DND-41 (cell line): ENCODE data around the gene SLC9A4.

Experiments used
- ATAC-seq: fragments of 200-7000 bp; cut with Tn5 transposase; 3 replicates; pipeline ENCODE4 v1.9.1; 2021; ENCODE audit warnings: low read depth; ENCODE audit not compliant: insufficient read depth
- DNase-seq: peaks from one replicate; pipeline ENCODE4 v3.0.0-alpha.2; 2020
- H2AFZ ChIP-seq: 2 replicates; pipeline ENCODE4 v1.6.0; 2012; ENCODE audit warnings: low read depth, low read length
- H3K27ac ChIP-seq: 2 replicates; pipeline ENCODE4 v1.5.1; 2012; ENCODE audit warnings: low read length, inconsistent platforms
- H3K27me3 ChIP-seq: fragments of 200-600 bp; sonication (generic); 2 replicates; pipeline ENCODE4 v1.6.0; 2012; ENCODE audit warnings: low read length, mild to moderate bottlenecking, inconsistent platforms; ENCODE audit not compliant: insufficient read depth, poor library complexity
- H3K36me3 ChIP-seq: 2 replicates; pipeline ENCODE4 v1.5.1; 2012; ENCODE audit warnings: low read length, inconsistent platforms; ENCODE audit not compliant: insufficient read depth
- H3K4me1 ChIP-seq: 2 replicates; pipeline ENCODE4 v1.5.1; 2012; ENCODE audit warnings: mild to moderate bottlenecking, low read length; ENCODE audit not compliant: insufficient read depth
- H3K4me2 ChIP-seq: 2 replicates; pipeline ENCODE4 v1.6.0; 2012; ENCODE audit warnings: mild to moderate bottlenecking, moderate library complexity, low read length, inconsistent platforms; ENCODE audit not compliant: insufficient read depth
- H3K4me3 ChIP-seq, 2 experiments: fragments of 200-600 bp in 1 of 2; shearing (Covaris generic) in 1 of 2; 2 replicates each; pipeline ENCODE4 v1.5.1; 2012 to 2016; ENCODE audit warnings: inconsistent platforms in 2 of 2, low read length in 2 of 2, mild to moderate bottlenecking in 2 of 2, low read depth in 1 of 2, moderate library complexity in 1 of 2
- H3K79me2 ChIP-seq: 2 replicates; pipeline ENCODE4 v1.6.0; 2012; ENCODE audit warnings: low read length, inconsistent platforms; ENCODE audit not compliant: insufficient read depth
- H3K9ac ChIP-seq: 2 replicates; pipeline ENCODE4 v1.6.0; 2012; ENCODE audit warnings: low read depth, mild to moderate bottlenecking, inconsistent platforms, low read length, moderate library complexity
- H3K9me3 ChIP-seq: 2 replicates; pipeline ENCODE4 v1.5.1; 2012; ENCODE audit warnings: low read length, moderate library complexity, mild to moderate bottlenecking, inconsistent platforms; ENCODE audit not compliant: insufficient read depth, severe bottlenecking
- H4K20me1 ChIP-seq: 2 replicates; pipeline ENCODE4 v1.6.0; 2012; ENCODE audit warnings: low read length; ENCODE audit not compliant: insufficient read depth
- CTCF ChIP-seq: IDR thresholded peaks from 2 replicates; pipeline ENCODE4 v1.5.1; 2012; ENCODE audit warnings: borderline replicate concordance, low read length, moderate library complexity, mild to moderate bottlenecking; ENCODE audit not compliant: poor library complexity, severe bottlenecking; ENCODE audit errors: extremely low read depth
- EZH2 ChIP-seq: IDR thresholded peaks from 3 replicates; pipeline ENCODE4 v1.6.1; 2012; ENCODE audit warnings: borderline replicate concordance, low read depth, mild to moderate bottlenecking, moderate library complexity, low read length, inconsistent platforms; ENCODE audit not compliant: severe bottlenecking

The SLC9A4 gene

GRCh38 chr2:102520801-102521200, 47.8 kb downstream of the SLC9A4 start:
- Histone ChIP-seq H3K4me2 (no peak overlapping the region), H3K4me3 (no peak overlapping the region), H3K9me3 (no peaks in the 10 kb centered on the region), H3K4me1 (no peaks in the 10 kb centered on the region), H3K79me2 (no peaks in the 10 kb centered on the region), H2AFZ (no peak overlapping the region), H3K27me3 (no peaks in the 10 kb centered on the region), H3K9ac (no peak overlapping the region), H3K27ac (no peak overlapping the region), H4K20me1 (no peaks in the 10 kb centered on the region), H3K36me3 (no peaks in the 10 kb centered on the region)
- DNase-seq (no peak), ATAC-seq (no peak)
- TF ChIP-seq EZH2 (no peak), CTCF (no peak)

- Histone ChIP-seq H3K9ac (no peak overlapping the region), H3K36me3 (no peaks in the 10 kb centered on the region), H3K27ac (no peak overlapping the region), H3K4me1 (no peaks in the 10 kb centered on the region), H3K4me3 (no peak overlapping the region), H3K79me2 (no peaks in the 10 kb centered on the region), H4K20me1 (no peaks in the 10 kb centered on the region), H3K4me2 (no peak overlapping the region), H3K9me3 (no peaks in the 10 kb centered on the region), H2AFZ (no peak overlapping the region), H3K27me3 (no peaks in the 10 kb centered on the region)
- TF ChIP-seq CTCF (no peak), EZH2 (no peak)
- no peak for DNase-seq
- no peak for ATAC-seq
Observed at GRCh38 chr2:102522162-102522561, 49.1 kb downstream of the SLC9A4 start.

- Histone ChIP-seq H3K4me3 (no peak overlapping the region), H3K27ac (no peak overlapping the region), H3K9ac (no peak overlapping the region), H3K9me3 (no peaks in the 10 kb centered on the region), H3K4me1 (no peaks in the 10 kb centered on the region), H3K27me3 (no peaks in the 10 kb centered on the region), H4K20me1 (no peaks in the 10 kb centered on the region), H3K79me2 (no peaks in the 10 kb centered on the region), H3K4me2 (no peak overlapping the region), H2AFZ (no peak overlapping the region), H3K36me3 (no peaks in the 10 kb centered on the region)
- DNase-seq (no peak), ATAC-seq (no peak)
- TF ChIP-seq CTCF (no peak), EZH2 (no peak)
Observed at GRCh38 chr2:102522890-102523289, 49.9 kb downstream of the SLC9A4 start.

GRCh38 chr2:102523651-102524050, 50.6 kb downstream of the SLC9A4 start:
- Histone ChIP-seq H3K36me3 (no peaks in the 10 kb centered on the region), H3K9me3 (no peaks in the 10 kb centered on the region), H3K27me3 (no peaks in the 10 kb centered on the region), H3K9ac (no peak overlapping the region), H4K20me1 (no peaks in the 10 kb centered on the region), H3K4me1 (no peaks in the 10 kb centered on the region), H3K79me2 (no peaks in the 10 kb centered on the region), H3K4me3 (no peak overlapping the region), H3K4me2 (no peak overlapping the region), H3K27ac (no peak overlapping the region), H2AFZ (no peak overlapping the region)
- ATAC-seq (no peak), DNase-seq (no peak)
- no peak for TF ChIP-seq EZH2
- TF ChIP-seq CTCF = no peak
